HG03342 (cell line): Measurements from ENCODE around the gene LRRN2.
"Not testable (repeated sequence)": the region's sequence is repeated elsewhere in the genome, so short reads cannot be mapped to it uniquely, and the experiment has no call there.

Experiments
- ATAC-seq: cut with Tn5 transposase; IDR thresholded peaks from one replicate; pipeline ENCODE4 v1.9.1; 2021; ENCODE audit warnings: mild to moderate bottlenecking, moderate library complexity; ENCODE audit not compliant: unreplicated experiment

LRRN2 gene

GRCh38 chr1:204692841-204693356, 7.4 kb upstream of the LRRN2 start:
- ATAC-seq, result no peak

GRCh38 chr1:204692325-204692840, 6.8 kb upstream of the LRRN2 start:
- no peak for ATAC-seq

GRCh38 chr1:204691328-204691730, 5.8 kb upstream of the LRRN2 start:
- ATAC-seq, result not testable (repeated sequence)

- no peak for ATAC-seq
Observed at GRCh38 chr1:204688776-204689175, 3.2 kb upstream of the LRRN2 start.

- no peak for ATAC-seq
Observed at GRCh38 chr1:204688007-204688406, 2.5 kb upstream of the LRRN2 start.

GRCh38 chr1:204684571-204685235, 835 bp downstream of the LRRN2 start:
- ATAC-seq, result no peak

- ATAC-seq, result no peak
Observed at GRCh38 chr1:204684206-204684570, 1.4 kb downstream of the LRRN2 start.

- ATAC-seq, result no peak
Observed at GRCh38 chr1:204683284-204684205, 2.0 kb downstream of the LRRN2 start.

GRCh38 chr1:204680461-204680860, 5.1 kb downstream of the LRRN2 start:
- no peak for ATAC-seq

- ATAC-seq, result no peak
Observed at GRCh38 chr1:204680051-204680450, 5.5 kb downstream of the LRRN2 start.

GRCh38 chr1:204678721-204679475, 6.6 kb downstream of the LRRN2 start:
- ATAC-seq, result no peak

- ATAC-seq, result no peak
Observed at GRCh38 chr1:204677864-204678263, 7.7 kb downstream of the LRRN2 start.

- ATAC-seq, result no peak
Observed at GRCh38 chr1:204676043-204676442, 9.5 kb downstream of the LRRN2 start.

- no peak for ATAC-seq
Observed at GRCh38 chr1:204673909-204674649, 11.5 kb downstream of the LRRN2 start.

GRCh38 chr1:204673209-204673608, 12.3 kb downstream of the LRRN2 start:
- ATAC-seq, result no peak

GRCh38 chr1:204672482-204673121, 12.9 kb downstream of the LRRN2 start:
- ATAC-seq, result no peak

GRCh38 chr1:204672069-204672468, 13.5 kb downstream of the LRRN2 start:
- ATAC-seq, result no peak

GRCh38 chr1:204670152-204670927, 15.2 kb downstream of the LRRN2 start:
- ATAC-seq, result no peak

GRCh38 chr1:204669579-204669978, 16.0 kb downstream of the LRRN2 start:
- ATAC-seq, result no peak
